Measurements from ENCODE around the gene TUBA3E.
"Not testable (repeated sequence)": the region's sequence is repeated elsewhere in the genome, so short reads cannot be mapped to it uniquely, and the experiment has no call there.

The TUBA3E gene

DNA sequence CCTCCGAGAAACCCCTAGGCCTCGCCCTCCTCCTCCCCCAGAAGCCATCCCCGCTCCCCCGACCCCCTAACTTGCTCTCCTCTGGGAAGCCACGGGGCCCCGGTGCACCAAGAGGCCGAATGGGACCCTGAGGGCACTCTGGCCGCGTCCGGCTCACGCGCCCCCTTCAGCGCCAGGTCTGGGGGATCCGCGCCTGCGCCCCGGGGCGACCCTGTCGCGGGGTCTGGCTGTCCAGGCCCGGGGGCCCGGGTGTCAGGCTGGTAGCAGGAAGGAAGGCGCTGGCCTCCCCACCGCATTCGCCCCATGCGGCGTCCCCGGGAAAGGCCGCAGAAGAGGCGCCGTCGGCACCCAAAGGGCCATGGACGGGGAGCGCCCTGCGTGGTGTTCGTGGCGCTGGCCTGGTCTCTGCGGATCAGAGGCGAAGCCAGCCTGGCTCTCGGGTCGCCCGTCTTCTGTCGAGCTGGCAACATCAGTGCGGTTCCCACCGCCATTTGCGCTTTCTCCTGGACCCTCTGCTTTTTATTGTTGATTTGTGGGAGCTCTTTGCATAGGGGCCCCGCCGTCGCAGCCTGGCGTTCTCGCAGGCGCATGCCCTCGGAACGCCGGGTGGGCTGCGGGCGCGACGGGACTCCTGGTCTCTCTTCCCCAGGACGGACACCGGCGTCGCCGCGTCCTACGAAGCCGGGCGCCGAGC, 30.4 kb upstream of the TUBA3E start:
- not testable (repeated sequence) for H3K4me3 ChIP-seq (replicated peaks in 1 of 2; ENCODE audit: low read depth in 2 of 2, low read length in 2 of 2); DNase-seq (ENCODE audit: low read depth in 2 of 2)

DNA sequence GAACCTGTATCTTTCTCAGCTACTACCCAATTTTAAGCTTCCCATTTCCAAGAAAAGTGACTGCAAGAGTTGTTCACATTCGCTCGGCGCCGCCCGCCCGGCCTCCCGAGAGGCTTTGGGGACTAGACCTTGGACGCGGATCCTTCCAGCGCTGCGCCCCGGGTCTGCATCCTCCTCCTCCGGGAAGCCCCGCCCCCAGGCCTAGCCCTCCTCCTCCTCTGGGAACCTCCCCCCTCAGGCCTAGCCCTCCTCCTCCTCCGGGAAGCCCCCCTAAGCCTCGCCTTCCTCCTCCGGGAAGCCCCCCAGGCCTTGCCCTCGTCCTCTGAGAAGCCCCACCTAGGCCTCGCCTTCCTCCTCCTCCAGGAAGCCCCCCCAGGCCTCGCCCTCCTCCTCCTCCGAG, 29.8 kb upstream of the TUBA3E start:
- DNase-seq (ENCODE audit: low read depth in 2 of 2); H3K4me3 ChIP-seq (replicated peaks in 1 of 2; ENCODE audit: low read depth in 2 of 2, low read length in 2 of 2): not testable (repeated sequence)

DNA sequence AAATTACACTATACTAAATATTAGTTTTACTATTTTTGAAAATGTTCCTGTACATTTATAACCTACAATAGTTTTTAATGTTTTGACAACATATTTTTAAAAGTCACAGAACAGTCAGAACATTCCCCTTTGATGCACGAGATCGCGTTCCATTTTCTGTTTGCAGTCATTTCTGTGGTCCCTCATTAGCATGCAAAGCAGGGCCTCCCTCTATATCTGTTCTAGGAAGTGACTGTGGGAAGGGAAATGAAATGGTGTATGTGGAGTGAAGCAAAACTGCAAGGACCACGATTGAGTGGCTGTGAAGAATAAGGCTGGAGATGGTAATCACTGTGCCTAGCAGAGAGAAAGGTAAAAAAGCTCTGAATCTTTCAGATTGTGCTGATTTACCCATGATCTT, 24.3 kb upstream of the TUBA3E start:
- H3K4me3 ChIP-seq (replicated peaks in 1 of 2; ENCODE audit: low read depth in 2 of 2, low read length in 2 of 2); DNase-seq (ENCODE audit: low read depth in 2 of 2): not testable (repeated sequence)

DNA sequence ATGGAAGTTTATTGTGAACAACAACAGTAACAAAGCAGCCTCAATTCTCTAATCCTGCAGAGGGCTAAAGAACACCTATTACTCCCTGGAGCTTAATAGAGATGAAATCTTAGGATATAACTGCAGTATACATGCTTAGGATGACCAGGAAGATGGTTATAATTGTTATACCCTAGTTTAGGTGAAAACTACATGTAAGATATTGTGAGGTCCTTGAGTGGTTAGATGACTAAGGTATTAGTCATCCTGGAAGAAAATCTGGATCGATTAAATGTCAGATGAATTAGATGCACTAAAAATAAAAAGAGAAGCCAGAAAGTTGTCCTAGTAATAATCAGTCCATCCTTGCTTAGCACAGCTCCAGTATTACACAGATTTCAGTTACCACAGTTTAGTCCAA, 22.3 kb upstream of the TUBA3E start:
- DNase-seq (ENCODE audit: low read depth in 2 of 2) = not testable (repeated sequence)

DNA sequence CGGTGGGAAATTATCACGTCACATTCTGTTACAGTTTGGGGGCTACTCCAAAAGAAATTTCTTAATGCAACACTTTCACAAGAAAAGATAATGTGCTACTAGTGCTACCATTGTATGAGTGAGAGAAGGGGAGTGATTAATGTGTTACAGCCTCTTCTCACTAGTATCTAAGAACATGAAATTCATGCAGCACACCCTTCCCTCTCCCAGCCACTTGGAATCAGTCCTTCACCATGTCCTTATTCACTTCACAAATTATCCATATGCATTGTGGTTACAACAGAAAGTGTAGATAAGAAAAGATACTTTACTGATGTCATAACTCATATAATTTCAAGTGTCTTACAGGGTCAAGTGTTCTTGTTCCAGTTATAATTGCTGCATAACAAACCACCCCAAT, 20.9 kb upstream of the TUBA3E start:
- not testable (repeated sequence) for DNase-seq (ENCODE audit: low read depth in 2 of 2); H3K4me3 ChIP-seq (replicated peaks in 1 of 2; ENCODE audit: low read depth in 2 of 2, low read length in 2 of 2)

More for the DNA sequence above, 22.3 kb upstream of the TUBA3E start:
- H3K4me3 ChIP-seq (replicated peaks in 1 of 2; ENCODE audit: low read depth in 2 of 2, low read length in 2 of 2) = not testable (repeated sequence)

DNA sequence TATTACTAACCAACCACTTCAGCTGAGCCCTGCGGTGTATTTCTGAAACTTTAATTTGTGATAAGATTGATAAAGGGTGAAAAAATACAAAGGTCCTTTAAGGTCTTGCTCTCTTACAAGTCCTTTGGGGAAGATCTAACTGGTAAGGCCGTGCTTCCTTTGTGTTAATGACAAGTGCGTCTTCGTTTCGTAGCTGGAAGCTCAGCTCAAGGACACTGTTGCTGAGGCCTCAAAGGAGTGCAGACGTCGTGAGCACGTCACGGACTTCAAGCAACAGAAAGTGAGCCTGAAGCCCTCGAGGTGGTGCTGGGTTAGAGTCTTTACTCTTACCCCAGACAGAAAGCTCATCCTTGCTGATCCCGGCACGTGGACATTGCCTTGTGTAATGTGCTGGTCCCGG, 8.8 kb upstream of the TUBA3E start:
- H3K4me3 ChIP-seq (replicated peaks in 1 of 2; ENCODE audit: low read depth in 2 of 2, low read length in 2 of 2); DNase-seq (ENCODE audit: low read depth in 2 of 2): not testable (repeated sequence)

DNA sequence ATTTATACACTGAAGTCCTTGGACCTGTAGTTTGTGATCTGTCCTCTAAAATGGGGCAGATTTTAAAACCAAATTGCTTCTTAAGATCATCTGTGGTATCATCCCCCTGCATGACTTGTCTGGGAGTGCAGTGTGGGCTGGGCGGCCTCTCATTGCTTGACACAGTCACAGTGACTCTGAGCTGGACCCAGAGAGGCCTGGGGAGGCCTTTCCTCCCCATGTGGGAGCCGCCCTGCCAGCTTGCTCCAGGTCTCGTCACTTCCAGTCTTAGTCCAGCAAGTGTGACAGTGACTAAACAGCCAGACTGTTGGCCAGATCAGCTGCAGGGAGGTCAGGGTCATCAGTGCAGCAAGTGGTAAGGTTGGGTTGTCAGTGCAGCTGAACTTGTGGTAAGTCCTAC, 4.9 kb upstream of the TUBA3E start:
- not testable (repeated sequence) for DNase-seq (ENCODE audit: low read depth in 2 of 2)

DNA sequence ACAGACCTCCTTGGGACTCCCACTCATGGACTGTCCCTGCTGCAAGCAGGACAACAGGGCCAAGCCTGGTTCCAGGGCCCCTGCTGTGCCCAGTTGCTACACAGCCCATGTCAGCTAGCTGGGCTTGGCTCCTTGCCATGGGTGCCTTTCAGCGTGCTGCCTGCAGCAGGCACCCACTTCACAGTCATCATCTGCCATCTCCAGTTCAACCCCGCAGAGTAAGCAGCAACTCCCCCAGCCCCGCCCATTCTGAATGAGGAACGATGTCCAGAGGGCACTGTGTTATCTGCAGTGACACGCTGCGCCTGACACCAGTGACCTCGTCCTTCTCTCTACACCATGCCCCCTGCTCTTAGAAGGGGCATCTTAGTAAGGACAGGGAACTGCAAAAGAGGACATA, 4.3 kb upstream of the TUBA3E start:
- H3K4me3 ChIP-seq (replicated peaks in 1 of 2; ENCODE audit: low read depth in 2 of 2, low read length in 2 of 2); DNase-seq (ENCODE audit: low read depth in 2 of 2): not testable (repeated sequence)

More for the DNA sequence above, 4.9 kb upstream of the TUBA3E start:
- H3K4me3 ChIP-seq (replicated peaks in 1 of 2; ENCODE audit: low read depth in 2 of 2, low read length in 2 of 2) = not testable (repeated sequence)

DNA sequence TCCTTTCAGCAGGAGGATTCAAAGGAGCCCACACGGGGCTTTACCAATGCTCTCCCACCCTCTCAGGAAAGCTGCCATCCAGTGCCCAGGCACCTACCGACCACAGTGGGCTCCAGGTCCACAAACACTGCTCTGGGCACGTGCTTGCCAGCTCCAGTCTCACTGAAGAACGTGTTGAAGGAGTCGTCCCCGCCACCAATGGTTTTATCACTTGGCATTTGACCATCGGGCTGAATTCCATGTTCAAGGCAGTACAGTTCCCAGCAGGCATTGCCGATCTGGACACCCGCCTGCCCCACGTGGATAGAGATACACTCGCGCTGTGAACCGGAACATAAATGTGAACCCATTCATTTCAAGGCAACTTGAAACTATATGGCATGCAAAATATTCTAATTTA, 2.2 kb downstream of the TUBA3E start:
- H3K4me3 ChIP-seq (replicated peaks in 1 of 2; ENCODE audit: low read depth in 2 of 2, low read length in 2 of 2); DNase-seq (ENCODE audit: low read depth in 2 of 2): not testable (repeated sequence)

DNA sequence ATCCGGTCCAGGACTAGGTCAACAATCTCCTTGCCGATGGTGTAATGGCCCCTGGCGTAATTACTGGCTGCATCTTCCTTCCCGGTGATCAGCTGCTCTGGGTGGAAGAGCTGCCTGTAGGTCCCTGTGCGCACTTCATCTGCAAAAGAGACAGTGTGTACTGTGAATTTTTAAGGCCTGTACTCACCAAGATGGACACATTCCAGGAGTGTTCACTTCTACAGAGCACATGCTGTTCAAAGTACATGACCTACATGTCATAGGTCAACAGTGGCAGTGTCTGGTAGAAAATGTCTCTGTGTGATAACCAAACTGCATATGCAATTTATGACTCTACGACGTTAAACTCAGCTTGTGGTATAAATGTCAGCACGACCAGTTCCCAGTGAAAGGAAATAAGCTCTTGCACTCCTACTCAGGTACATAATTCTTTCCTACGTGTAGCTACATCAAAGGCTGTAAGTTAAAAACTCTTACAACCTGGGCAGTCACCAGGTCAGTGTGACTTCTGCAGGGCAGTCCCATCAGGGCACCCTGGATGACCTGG, 3.1 kb downstream of the TUBA3E start:
- not testable (repeated sequence) for H3K4me3 ChIP-seq (replicated peaks in 1 of 2; ENCODE audit: low read depth in 2 of 2, low read length in 2 of 2)

DNA sequence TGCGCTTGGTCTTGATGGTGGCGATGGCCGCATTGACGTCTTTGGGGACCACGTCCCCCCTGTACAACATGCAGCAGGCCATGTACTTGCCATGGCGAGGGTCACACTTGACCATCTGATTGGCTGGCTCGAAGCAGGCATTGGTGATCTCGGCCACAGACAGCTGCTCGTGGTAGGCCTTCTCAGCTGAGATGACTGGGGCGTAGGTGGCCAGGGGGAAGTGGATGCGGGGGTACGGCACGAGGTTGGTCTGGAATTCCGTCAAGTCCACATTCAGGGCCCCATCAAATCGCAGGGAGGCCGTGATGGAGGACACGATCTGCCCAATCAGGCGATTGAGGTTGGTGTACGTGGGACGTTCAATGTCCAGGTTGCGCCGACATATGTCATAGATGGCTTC, 4.4 kb downstream of the TUBA3E start:
- H3K4me3 ChIP-seq (replicated peaks in 1 of 2; ENCODE audit: low read depth in 2 of 2, low read length in 2 of 2); DNase-seq (ENCODE audit: low read depth in 2 of 2): not testable (repeated sequence)

More for the DNA sequence above, 3.1 kb downstream of the TUBA3E start:
- not testable (repeated sequence) for DNase-seq (ENCODE audit: low read depth in 2 of 2)

DNA sequence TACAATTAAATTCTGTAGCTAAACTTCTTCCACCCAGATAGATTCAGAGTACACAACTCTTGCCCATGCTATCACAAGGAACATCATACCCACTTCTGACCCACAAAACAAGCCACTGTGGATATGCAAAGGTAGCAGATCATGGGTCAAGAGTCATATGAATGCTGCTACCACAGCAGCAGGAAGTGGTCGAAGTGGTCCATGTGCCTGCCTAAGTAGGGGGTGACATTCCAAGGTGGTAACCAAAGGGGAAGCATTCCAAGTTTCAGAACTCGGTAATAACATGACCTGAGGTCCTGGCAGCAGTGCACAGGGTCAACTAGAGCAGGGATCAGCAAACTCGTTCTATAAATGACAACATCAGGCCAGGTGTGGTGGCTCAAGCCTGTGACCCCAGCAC, 5.8 kb downstream of the TUBA3E start:
- not testable (repeated sequence) for DNase-seq (ENCODE audit: low read depth in 2 of 2); H3K4me3 ChIP-seq (replicated peaks in 1 of 2; ENCODE audit: low read depth in 2 of 2, low read length in 2 of 2)

DNA sequence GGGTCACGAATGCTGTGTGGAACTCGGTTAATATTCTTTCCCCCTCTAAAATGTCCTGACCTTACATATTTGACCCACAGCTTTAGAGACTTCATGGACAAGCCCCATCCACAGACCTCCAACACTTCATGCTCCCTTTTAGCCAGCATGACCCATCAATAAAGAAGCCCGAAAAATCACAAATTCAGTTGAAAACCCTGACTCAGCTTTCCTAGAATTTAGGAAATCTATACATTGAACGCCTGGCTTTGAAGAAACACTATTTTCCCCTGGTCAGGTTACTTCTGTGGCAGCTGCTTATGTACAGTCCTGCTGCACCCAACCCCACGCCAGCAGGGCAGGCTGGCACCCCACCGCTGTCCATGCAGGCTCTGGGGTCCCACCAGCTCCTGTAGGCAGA, 6.9 kb downstream of the TUBA3E start:
- DNase-seq (ENCODE audit: low read depth in 2 of 2); H3K4me3 ChIP-seq (replicated peaks in 1 of 2; ENCODE audit: low read depth in 2 of 2, low read length in 2 of 2): not testable (repeated sequence)

DNA sequence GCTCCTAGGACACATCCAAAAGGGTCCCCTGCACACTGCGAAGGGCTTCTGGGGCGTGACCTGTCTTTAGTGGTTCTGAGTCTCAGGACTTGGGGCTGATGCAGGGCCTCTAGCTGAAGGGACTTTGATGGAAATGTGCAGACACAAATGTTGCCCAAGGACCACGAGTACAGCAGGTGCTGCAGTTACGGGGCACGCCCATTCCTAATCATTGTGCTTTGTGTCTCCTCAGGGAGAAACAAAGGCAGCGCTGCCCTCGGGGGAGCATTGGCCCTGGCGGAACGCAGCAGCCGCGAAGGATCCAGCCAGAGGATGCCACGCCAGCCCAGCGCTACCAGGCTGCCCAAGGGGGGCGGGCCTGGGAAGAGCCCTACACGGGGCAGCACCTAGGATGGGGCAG, 8.0 kb downstream of the TUBA3E start:
- TF ChIP-seq, protein P1, sequence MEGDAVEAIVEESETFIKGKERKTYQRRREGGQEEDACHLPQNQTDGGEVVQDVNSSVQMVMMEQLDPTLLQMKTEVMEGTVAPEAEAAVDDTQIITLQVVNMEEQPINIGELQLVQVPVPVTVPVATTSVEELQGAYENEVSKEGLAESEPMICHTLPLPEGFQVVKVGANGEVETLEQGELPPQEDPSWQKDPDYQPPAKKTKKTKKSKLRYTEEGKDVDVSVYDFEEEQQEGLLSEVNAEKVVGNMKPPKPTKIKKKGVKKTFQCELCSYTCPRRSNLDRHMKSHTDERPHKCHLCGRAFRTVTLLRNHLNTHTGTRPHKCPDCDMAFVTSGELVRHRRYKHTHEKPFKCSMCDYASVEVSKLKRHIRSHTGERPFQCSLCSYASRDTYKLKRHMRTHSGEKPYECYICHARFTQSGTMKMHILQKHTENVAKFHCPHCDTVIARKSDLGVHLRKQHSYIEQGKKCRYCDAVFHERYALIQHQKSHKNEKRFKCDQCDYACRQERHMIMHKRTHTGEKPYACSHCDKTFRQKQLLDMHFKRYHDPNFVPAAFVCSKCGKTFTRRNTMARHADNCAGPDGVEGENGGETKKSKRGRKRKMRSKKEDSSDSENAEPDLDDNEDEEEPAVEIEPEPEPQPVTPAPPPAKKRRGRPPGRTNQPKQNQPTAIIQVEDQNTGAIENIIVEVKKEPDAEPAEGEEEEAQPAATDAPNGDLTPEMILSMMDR (IDR thresholded peaks at IDR 0.05; ENCODE audit: low read depth, low read length) = no peak
- no peak overlapping the region for H3K4me3 ChIP-seq (replicated peaks in 1 of 2; ENCODE audit: low read depth in 2 of 2, low read length in 2 of 2)
- DNase-seq (ENCODE audit: low read depth in 2 of 2) = no peak

DNA sequence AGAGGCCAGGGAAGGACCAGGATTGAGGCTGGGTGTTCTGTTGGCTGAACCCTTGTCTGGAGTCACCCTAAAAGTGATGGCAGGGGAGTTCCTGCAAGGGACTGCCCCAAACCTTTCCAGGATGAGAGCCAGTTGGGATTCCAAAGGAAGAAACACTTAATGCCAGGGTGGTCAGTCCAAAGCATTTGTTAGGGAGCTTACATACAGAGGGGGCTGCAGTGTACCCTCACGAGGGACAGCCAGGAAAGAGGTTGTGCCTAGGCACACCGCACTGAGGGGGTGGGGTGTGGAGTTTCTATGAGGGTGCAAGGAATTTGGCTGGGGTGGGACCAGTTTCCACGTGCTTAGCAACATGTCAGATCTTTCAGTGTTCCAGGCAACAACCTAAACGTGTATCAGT, 9.3 kb downstream of the TUBA3E start:
- H3K4me3 ChIP-seq (replicated peaks in 1 of 2; ENCODE audit: low read depth in 2 of 2, low read length in 2 of 2); DNase-seq (ENCODE audit: low read depth in 2 of 2): not testable (repeated sequence)

DNA sequence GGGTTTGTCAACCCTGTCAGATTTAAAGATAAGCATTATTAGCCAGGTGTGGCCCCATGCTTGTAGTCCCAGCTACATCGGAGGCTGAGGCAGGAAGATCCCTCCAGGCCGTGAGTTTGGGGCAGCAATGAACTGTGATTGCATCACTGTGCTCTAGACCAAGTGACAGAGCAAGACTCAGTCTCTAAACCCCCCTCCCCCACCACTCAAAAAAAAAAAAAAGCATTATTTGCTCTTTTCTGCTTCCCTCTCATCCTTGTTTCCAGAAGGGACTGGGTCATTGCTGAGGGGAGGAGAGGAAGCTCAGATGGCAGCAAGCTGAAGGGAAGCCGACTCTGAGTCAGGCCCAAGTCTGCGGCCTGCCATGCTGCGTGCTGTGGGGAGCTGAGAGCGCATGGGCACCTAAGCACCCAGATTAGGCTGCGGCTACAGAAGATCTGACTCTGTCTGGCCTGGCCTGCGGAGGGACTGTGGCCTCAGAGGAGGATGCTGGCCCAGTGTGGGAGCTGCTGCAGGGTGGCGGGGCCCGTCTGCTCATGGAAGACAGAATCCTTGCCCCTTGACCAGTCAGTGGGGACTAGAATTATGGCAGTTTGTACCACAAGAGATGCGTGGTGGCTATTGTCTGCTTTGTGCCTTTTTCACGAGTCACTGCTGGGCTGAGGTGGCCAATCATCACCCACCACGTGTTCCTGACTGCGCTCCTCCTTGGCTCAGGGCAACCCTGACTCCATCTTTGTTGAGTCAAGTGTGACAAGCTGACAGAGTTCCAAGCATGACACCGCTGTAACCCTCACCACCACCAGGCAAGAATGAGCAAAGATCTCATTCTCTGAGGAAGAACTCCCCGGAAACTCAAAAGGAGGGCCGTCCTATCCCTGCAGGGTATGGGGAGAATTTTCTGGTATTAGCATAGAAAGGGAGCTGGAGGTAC, 10.1 kb downstream of the TUBA3E start:
- not testable (repeated sequence) for H3K4me3 ChIP-seq (replicated peaks in 1 of 2; ENCODE audit: low read depth in 2 of 2, low read length in 2 of 2); DNase-seq (ENCODE audit: low read depth in 2 of 2)

Data from cardiac fibroblast (primary cell).